ENCODE results near the gene ZFP30.

DNA sequence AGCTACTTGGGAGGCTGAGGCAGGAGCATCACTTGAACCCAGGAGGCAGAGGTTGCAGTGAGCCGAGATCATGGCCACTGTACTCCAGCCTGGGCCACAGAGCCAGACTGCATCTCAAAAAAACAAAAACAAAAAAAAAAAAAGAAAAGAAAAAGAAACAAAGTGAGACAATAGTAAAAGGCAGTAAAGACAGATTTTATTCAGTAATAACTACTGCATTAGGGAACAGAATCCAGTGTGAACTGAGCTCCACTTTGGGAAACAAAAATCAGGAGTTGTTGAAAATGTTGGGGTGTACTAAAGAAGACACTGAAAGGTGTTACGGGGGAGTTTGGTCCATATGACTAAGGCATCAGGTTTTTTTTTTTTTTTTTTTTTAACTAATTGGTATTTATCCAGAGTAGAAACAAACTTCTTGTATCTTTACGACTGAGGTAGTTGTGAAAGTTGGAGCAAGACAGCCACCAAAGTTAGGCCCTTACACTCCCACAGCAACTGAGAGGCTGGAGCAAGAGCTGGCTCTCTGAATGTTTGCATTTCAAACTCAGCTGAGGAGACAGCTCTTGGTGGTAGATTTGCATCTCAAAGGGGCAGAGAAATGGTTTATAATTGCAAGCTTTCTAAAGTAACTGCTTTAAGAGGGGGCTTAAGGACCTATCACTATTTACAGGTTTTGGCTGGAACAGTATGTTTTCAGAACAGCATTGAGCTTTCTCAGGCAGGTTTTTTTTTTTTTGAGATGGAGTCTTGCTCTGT lies 40.1 kb upstream of the ZFP30 start:
- TF ChIP-seq POLR2A (IDR thresholded peaks at IDR 0.05), result no peak
- no peak for TF ChIP-seq CTCF (IDR thresholded peaks at IDR 0.05)
